K562 (cell line): ENCODE data around the gene PITPNC1. TPM values are rescaled to one million over a fixed set of nuclear protein-coding genes. Genes with fewer than 3 reads are reported as not detected.

Experiments
- ATAC-seq: fragments of 200-7000 bp; cut with Tn5 transposase; 3 replicates; pipeline ENCODE4 v1.9.1; 2020; ENCODE audit warnings: moderate library complexity
- BruUV-seq: library from RNA; stranded (reverse); fragments of 400-500 nt; replicated peaks from 2 replicates; lab custom pipeline; 2021; lab: Mats Ljungman, UMichigan
- CTCF ChIA-PET: fragments of 300-600 bp; formaldehyde crosslinking; extraction: SDS; loops from one replicate; lab custom pipeline; 2021; ENCODE audit warnings: low intra/inter-chr PET ratio; lab: Yijun Ruan, JAX
- POLR2A ChIA-PET: fragments of 300-600, 350-650 bp; sonication (Branson Sonifier 250); formaldehyde crosslinking; extraction: SDS; loops from one replicate; lab custom pipeline; 2021; ENCODE audit warnings: antibody characterized with exemption, inconsistent platforms; lab: Yijun Ruan, JAX
- DNase-seq, 4 experiments: peaks; one replicate each; pipeline versions ENCODE4 v3.0.0 to v3.0.0-alpha.2; 2011 to 2018; ENCODE audit warnings: low spot score in 3 of 4, mixed read lengths in 3 of 4; ENCODE audit errors: extremely low read depth in 1 of 4
- FAIRE-seq: peaks from 2 replicates; lab custom pipeline; 2011; peaks lifted over from hg19 to GRCh38; lab: Jason Lieb, UNC
- H2AFZ ChIP-seq: 2 replicates; pipeline ENCODE4 v1.6.0; 2011; ENCODE audit warnings: low read depth, low read length, control low read depth, inconsistent platforms
- H3K27ac ChIP-seq: fragments of 200-600 bp; 3 replicates; pipeline ENCODE4 v1.8.0; 2011; ENCODE audit warnings: low read depth, mild to moderate bottlenecking, control low read depth, inconsistent platforms, low read length, moderate library complexity, mixed read lengths; ENCODE audit errors: extremely low read depth
- H3K27me3 ChIP-seq, 2 experiments: fragments of 300-600 bp in 1 of 2; 2 replicates in 1 of 2; 3 replicates in 1 of 2; pipeline versions ENCODE4 v1.6.0 to v1.8.0; 2011; ENCODE audit warnings: inconsistent platforms in 2 of 2, low read length in 2 of 2, mild to moderate bottlenecking in 1 of 2, mixed read lengths in 1 of 2, moderate library complexity in 1 of 2; ENCODE audit not compliant: control insufficient read depth in 2 of 2, insufficient read depth in 2 of 2
- H3K36me3 ChIP-seq: fragments of 300-600 bp; 3 replicates; pipeline ENCODE4 v1.8.0; 2011; ENCODE audit warnings: mild to moderate bottlenecking, low read length, inconsistent platforms; ENCODE audit not compliant: control insufficient read depth, insufficient read depth
- H3K4me1 ChIP-seq, 2 experiments: fragments of 200-600 bp in 1 of 2; replicated peaks in 1 of 2; 2 replicates in 1 of 2; 3 replicates in 1 of 2; pipeline versions ENCODE4 v1.5.1 to v1.8.0; 2011; ENCODE audit warnings: inconsistent platforms in 2 of 2, low read length in 2 of 2, mild to moderate bottlenecking in 1 of 2, mixed read lengths in 1 of 2, moderate library complexity in 1 of 2; ENCODE audit not compliant: control insufficient read depth in 2 of 2, insufficient read depth in 2 of 2
- H3K4me2 ChIP-seq: 2 replicates; pipeline ENCODE4 v1.6.1; 2011; ENCODE audit warnings: low read length, control low read depth, inconsistent platforms, mixed read lengths; ENCODE audit not compliant: insufficient read depth
- H3K4me3 ChIP-seq: fragments of 200-600 bp; sonication (generic), shearing (Covaris generic); 2 replicates; pipeline ENCODE4 v1.5.1; 2016; ENCODE audit warnings: control low read depth, inconsistent platforms
- H3K79me2 ChIP-seq: fragments of 200-600 bp; 3 replicates; pipeline ENCODE4 v1.8.0; 2011; ENCODE audit warnings: low read length, inconsistent platforms; ENCODE audit not compliant: control insufficient read depth, insufficient read depth
- H3K9ac ChIP-seq, 2 experiments: 2 replicates each; pipeline versions ENCODE4 v1.6.0 to v1.6.1; 2011; ENCODE audit warnings: low read depth in 2 of 2, low read length in 2 of 2, control low read depth in 1 of 2, inconsistent platforms in 1 of 2, mild to moderate bottlenecking in 1 of 2, mixed read lengths in 1 of 2; ENCODE audit not compliant: insufficient read depth in 1 of 2
- H3K9me1 ChIP-seq: one replicate; pipeline ENCODE4 v1.6.0; 2011; ENCODE audit warnings: inconsistent platforms, mild to moderate bottlenecking, low read length, moderate library complexity; ENCODE audit not compliant: control insufficient read depth, insufficient read depth
- H3K9me3 ChIP-seq: replicated peaks from 2 replicates; pipeline ENCODE4 v1.5.1; 2011; ENCODE audit warnings: low read depth, low read length, inconsistent platforms; ENCODE audit not compliant: control insufficient read depth, insufficient read depth
- H4K20me1 ChIP-seq: replicated peaks from 2 replicates; pipeline ENCODE4 v1.6.1; 2011; ENCODE audit warnings: low read length, inconsistent platforms, mixed read lengths; ENCODE audit not compliant: control insufficient read depth, insufficient read depth
- CSDE1 ChIP-seq, 2 experiments: fragments of 450-650 bp; IDR thresholded peaks; 2 replicates each; pipeline ENCODE4 v1.6.1; 2016; ENCODE audit warnings: mild to moderate bottlenecking in 1 of 2
- CTCF ChIP-seq, 3 experiments: IDR thresholded peaks in 2 of 3; conservative IDR thresholded peaks in 1 of 3; 2 replicates each; pipeline ENCODE4 v1.5.1; 2011 to 2012; ENCODE audit warnings: low read length in 3 of 3, mild to moderate bottlenecking in 3 of 3, control low read depth in 2 of 3, improper control_type of control experiment in 1 of 3, inconsistent platforms in 1 of 3, low read depth in 1 of 3, mixed read lengths in 1 of 3, moderate library complexity in 1 of 3; ENCODE audit not compliant: insufficient read depth in 2 of 3
- E2F6 ChIP-seq, 2 experiments: IDR thresholded peaks; 2 replicates each; pipeline ENCODE4 v1.6.1; 2011; ENCODE audit warnings: borderline replicate concordance in 1 of 2, control low read depth in 1 of 2, low read depth in 1 of 2, low read length in 1 of 2, mild to moderate bottlenecking in 1 of 2, mixed read lengths in 1 of 2, moderate library complexity in 1 of 2; ENCODE audit not compliant: insufficient read depth in 1 of 2, insufficient read length in 1 of 2, poor library complexity in 1 of 2, severe bottlenecking in 1 of 2; ENCODE audit errors: extremely low read depth in 1 of 2
- FOXJ2 ChIP-seq: fragments of 200-800 bp; sonication (Bioruptor generic); IDR thresholded peaks from 2 replicates; pipeline ENCODE4 v1.6.1; 2016; ENCODE audit warnings: missing genetic modification characterization, missing compliant biosample characterization
- HMG20A ChIP-seq: fragments of 450-650 bp; formaldehyde crosslinking; conservative IDR thresholded peaks from 2 replicates; pipeline ENCODE4 v1.4.0; 2020; ENCODE audit warnings: mild to moderate bottlenecking, mixed read lengths
- ILF3 ChIP-seq: fragments of 450-650 bp; IDR thresholded peaks from 2 replicates; pipeline ENCODE4 v1.6.1; 2018; ENCODE audit warnings: antibody characterized with exemption, mild to moderate bottlenecking, moderate library complexity, borderline replicate concordance
- KLF10 ChIP-seq: fragments of 250-450 bp; sonication (Bioruptor Pico); IDR thresholded peaks from 2 replicates; pipeline ENCODE4 v1.6.1; 2021; ENCODE audit warnings: matching md5 sums
- POU5F1 ChIP-seq: fragments of 150-350 bp; IDR thresholded peaks from 2 replicates; pipeline ENCODE4 v1.6.1; 2014; ENCODE audit warnings: borderline replicate concordance, low read length, low read depth, mild to moderate bottlenecking; ENCODE audit not compliant: partially characterized antibody
- RAD21 ChIP-seq, 2 experiments: fragments of 250-450 bp in 1 of 2; fragments of 450-650 bp in 1 of 2; sonication (Bioruptor Pico) in 1 of 2; formaldehyde crosslinking in 1 of 2; IDR thresholded peaks in 1 of 2; conservative IDR thresholded peaks in 1 of 2; 2 replicates each; pipeline versions ENCODE4 v1.4.0 to v1.8.0; 2020 to 2022; ENCODE audit warnings: mild to moderate bottlenecking in 2 of 2, moderate library complexity in 1 of 2
- RBM17 ChIP-seq: fragments of 200-400 bp; formaldehyde crosslinking; IDR thresholded peaks from 2 replicates; pipeline ENCODE4 v1.6.1; 2017; ENCODE audit warnings: low read depth, mild to moderate bottlenecking, low read length, borderline replicate concordance
- SMC3 ChIP-seq: conservative IDR thresholded peaks from 2 replicates; pipeline ENCODE4 v1.6.1; 2011; ENCODE audit warnings: low read depth, low read length, improper control_type of control experiment; ENCODE audit not compliant: insufficient read depth
- TRIM24 ChIP-seq, 2 experiments: fragments of 450-650 bp; IDR thresholded peaks; 2 replicates each; pipeline ENCODE4 v1.6.1; 2016
- WGBS: fragments of 100-300 bp; shearing (Covaris generic); methylation state at CpG from one replicate; pipeline ENCODE4 v1.1.6; 2016; ENCODE audit warnings: low coverage, mixed read lengths; ENCODE audit not compliant: insufficient coverage; ENCODE audit errors: missing lambda C conversion rate; 5-methylcytosine and 5-hydroxymethylcytosine counted together
- in situ Hi-C: fragments of 300-500 bp; cut with MboI; formaldehyde crosslinking; loops from 4 replicates; pipeline ENCODE4 v1.15.0; 2018; ENCODE audit warnings: inconsistent platforms, mixed read lengths
- intact Hi-C: fragments of 100-400 bp; cut with micrococcal nuclease; formaldehyde crosslinking; loops from 2 replicates; pipeline ENCODE4 v1.14.2; 2022
- polyA plus RNA-seq, 8 experiments: library from polyadenylated mRNA; depleted of rRNA in 4 of 8; stranded (reverse) in 5 of 8; unstranded in 3 of 8; fragments of >200 nt; fragmentation: Nextera tagmentation in 2 of 8; fragmentation: Illumina TruSeq in 1 of 8; extraction: Ambion mirVana in 2 of 8; extraction: Trizol in 1 of 8; gene quantifications; 2 replicates each; pipeline versions ENCODE4 v1.2.1 to v1.2.3, GENCODE V29; 2011 to 2014; ENCODE audit warnings: inconsistent platforms in 1 of 8, missing spikeins in 1 of 8
- total RNA-seq, 7 experiments: library from RNA; depleted of rRNA in 6 of 7; stranded (reverse); fragments of >200 nt in 6 of 7; fragmentation: Illumina TruSeq in 2 of 7; extraction: Trizol in 2 of 7; gene quantifications; 2 replicates each; pipeline versions ENCODE4 v1.2.1 to v1.2.3, GENCODE V29; 2011 to 2021; ENCODE audit warnings: low replicate concordance in 1 of 7
- TF ChIP-seq, protein P1 (sequence below), 2 experiments: fragments of 450-650 bp; IDR thresholded peaks; 2 replicates each; pipeline ENCODE4 v1.6.1; 2016

PITPNC1 gene
- total and polyA plus RNA-seq, 9 of the 15 experiments (the other 6 are each of a cell fraction or from before 2014, with no cell fraction given) = 0.11 to 1.1 (median 0.65) TPM

GRCh38 chr17:67475161-67475937 lies 98.3 kb downstream of the PITPNC1 start (continued):
- TF ChIP-seq SMC3 (peak; percentile 49; the same call in 1 of the 2 replicates), RAD21 (CRISPR knock-in tag; conservative IDR thresholded peaks at IDR 0.05 in 1 of 2, IDR thresholded peaks at IDR 0.05 in 1 of 2) (peak; percentile 59 to 65), HMG20A (CRISPR knock-in tag) (no peak)

DNA sequence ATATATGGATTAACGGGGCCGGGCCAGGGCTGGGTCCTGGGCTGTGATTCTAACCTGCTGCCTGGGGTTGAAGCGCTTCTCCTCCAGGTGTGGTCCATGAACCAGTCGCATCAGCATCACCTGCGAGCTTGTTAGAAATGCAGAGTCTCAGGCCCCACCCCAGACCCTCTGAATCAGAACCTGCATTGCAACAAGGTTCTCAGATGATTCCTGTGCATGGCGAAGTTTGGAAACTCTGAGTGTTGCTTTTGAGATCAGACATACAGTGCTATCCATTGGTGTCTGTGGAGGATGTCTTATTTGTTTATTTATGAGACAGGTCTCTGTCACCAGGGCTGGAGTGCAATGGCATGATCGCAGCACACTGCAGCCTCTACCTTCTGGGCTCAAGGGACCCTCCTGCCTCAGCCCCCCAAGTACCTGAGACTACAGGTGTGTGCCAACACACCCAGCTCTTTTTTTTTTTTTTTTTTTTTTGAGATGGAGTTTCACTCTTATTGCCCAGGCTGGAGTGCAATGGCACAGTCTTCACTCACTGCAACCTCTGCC lies 99.8 kb downstream of the PITPNC1 start:
- Histone ChIP-seq H3K4me1 (no peaks in the 10 kb centered on the region), H3K36me3 (no peaks in the 10 kb centered on the region), H3K9ac (no peak overlapping the region), H3K9me1 (no peaks in the 10 kb centered on the region), H3K4me3 (no peak overlapping the region), H3K27ac (no peak overlapping the region), H3K9me3 (no peaks in the 10 kb centered on the region), H3K27me3 (peaks cover 15 to 43% of the 10 kb centered on the region in 2 experiments; a peak in 4 of 5 replicates), H3K79me2 (no peaks in the 10 kb centered on the region), H2AFZ (no peak overlapping the region), H3K4me2 (no peak overlapping the region), H4K20me1 (no peaks in the 10 kb centered on the region)
- no TSS peak for BruUV-seq
- DNase-seq (no peak), ATAC-seq (no peak), FAIRE-seq (no peak)
- POLR2A ChIA-PET = interaction anchor here (0.7 kb wide), 1 partner anchor 163 kb away, joined by 3 read pairs; no protein-coding TSS in a partner anchor
- intact Hi-C loops = loop anchor here (5.0 kb wide), 1 partner anchor 100 kb away; the partner anchor contains the start of gene PITPNC1
- in situ Hi-C loops = no loop called here
- CTCF ChIA-PET = interaction anchor here (1.7 kb wide), 1 partner anchor 90 kb away, joined by 7 read pairs; no protein-coding TSS in a partner anchor
- 0% methylated on average over 7 of the region's 7 CpGs for WGBS
- TF ChIP-seq FOXJ2 (tag) (no peak), TRIM24 (IDR thresholded peaks at IDR 0.05) (no peak), KLF10 (CRISPR knock-in tag) (no peak), ILF3 (no peak), E2F6 (IDR thresholded peaks at IDR 0.05; ENCODE audit: borderline replicate concordance in 1 of 2, extremely low read depth in 1 of 2, insufficient read depth in 1 of 2, insufficient read length in 1 of 2, low read depth in 1 of 2, low read length in 1 of 2, poor library complexity in 1 of 2, severe bottlenecking in 1 of 2) (no peak), RBM17 (no peak), CSDE1 (IDR thresholded peaks at IDR 0.05) (no peak), CTCF (IDR thresholded peaks at IDR 0.05 in 2 of 3, conservative IDR thresholded peaks at IDR 0.05 in 1 of 3; ENCODE audit: insufficient read depth in 2 of 3, low read depth in 1 of 3, low read length in 3 of 3) (no peak), POU5F1 (no peak)
- TF ChIP-seq, protein P1, sequence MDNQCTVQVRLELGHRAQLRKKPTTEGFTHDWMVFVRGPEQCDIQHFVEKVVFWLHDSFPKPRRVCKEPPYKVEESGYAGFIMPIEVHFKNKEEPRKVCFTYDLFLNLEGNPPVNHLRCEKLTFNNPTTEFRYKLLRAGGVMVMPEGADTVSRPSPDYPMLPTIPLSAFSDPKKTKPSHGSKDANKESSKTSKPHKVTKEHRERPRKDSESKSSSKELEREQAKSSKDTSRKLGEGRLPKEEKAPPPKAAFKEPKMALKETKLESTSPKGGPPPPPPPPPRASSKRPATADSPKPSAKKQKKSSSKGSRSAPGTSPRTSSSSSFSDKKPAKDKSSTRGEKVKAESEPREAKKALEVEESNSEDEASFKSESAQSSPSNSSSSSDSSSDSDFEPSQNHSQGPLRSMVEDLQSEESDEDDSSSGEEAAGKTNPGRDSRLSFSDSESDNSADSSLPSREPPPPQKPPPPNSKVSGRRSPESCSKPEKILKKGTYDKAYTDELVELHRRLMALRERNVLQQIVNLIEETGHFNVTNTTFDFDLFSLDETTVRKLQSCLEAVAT (IDR thresholded peaks at IDR 0.05) = no peak
